GM12878 (cell line): ENCODE measurements around the gene PLXNC1. TPM values are rescaled to one million over a fixed set of nuclear protein-coding genes. Genes with fewer than 3 reads are reported as not detected.
A peak's percentile ranks its signal among the peaks of the same experiment; 100 is the strongest.

Experiments
- ATAC-seq: fragments of 200-7000 bp; cut with Tn5 transposase; 3 replicates; pipeline ENCODE4 v1.9.1; 2020; ENCODE audit warnings: mild to moderate bottlenecking, moderate library complexity
- BruUV-seq: library from RNA; stranded (reverse); fragments of 400-500 nt; replicated peaks from 2 replicates; lab custom pipeline; 2021; lab: Mats Ljungman, UMichigan
- CTCF ChIA-PET: fragments of 300-600 bp; sonication (Branson Sonifier 250); formaldehyde crosslinking; extraction: SDS; loops from one replicate; lab custom pipeline; 2021; ENCODE audit warnings: inconsistent platforms; lab: Yijun Ruan, JAX
- POLR2A ChIA-PET: fragments of 350-600 bp; formaldehyde crosslinking; extraction: SDS; loops from one replicate; lab custom pipeline; 2021; ENCODE audit warnings: inconsistent platforms; lab: Charles Lee
- RAD21 ChIA-PET: fragments of 300-600 bp; sonication (Branson Sonifier 250); formaldehyde crosslinking; loops from one replicate; lab custom pipeline; 2023; ENCODE audit warnings: antibody characterized with exemption; ENCODE audit not compliant: unreplicated experiment; lab: Charles Lee
- SMC1A ChIA-PET: fragments of 300-600 bp; sonication (Branson Sonifier 250); formaldehyde crosslinking; loops from one replicate; lab custom pipeline; 2023; ENCODE audit not compliant: unreplicated experiment, uncharacterized antibody; lab: Charles Lee
- DNase-seq: peaks from one replicate; pipeline ENCODE4 v3.0.0-alpha.2; 2011; ENCODE audit warnings: low read depth, low spot score
- FAIRE-seq: peaks from 3 replicates; lab custom pipeline; 2011; peaks lifted over from hg19 to GRCh38; lab: Jason Lieb, UNC
- H2AFZ ChIP-seq: 2 replicates; pipeline ENCODE4 v1.6.0; 2011; ENCODE audit warnings: low read depth, low read length, control low read depth; ENCODE audit not compliant: control insufficient read depth
- H3K27ac ChIP-seq: 2 replicates; pipeline ENCODE4 v1.5.1; 2011; ENCODE audit warnings: control low read depth; ENCODE audit not compliant: control insufficient read depth, insufficient read depth
- H3K27me3 ChIP-seq, 2 experiments: replicated peaks in 1 of 2; 2 replicates each; pipeline versions ENCODE4 v1.6.0 to v1.6.1; 2011; ENCODE audit warnings: low read length in 1 of 2; ENCODE audit not compliant: control insufficient read depth in 2 of 2, insufficient read depth in 2 of 2
- H3K36me3 ChIP-seq, 2 experiments: 2 replicates each; pipeline ENCODE4 v1.5.1; 2011; ENCODE audit warnings: low read length in 1 of 2; ENCODE audit not compliant: control insufficient read depth in 2 of 2, insufficient read depth in 2 of 2
- H3K4me1 ChIP-seq: 2 replicates; pipeline ENCODE4 v1.6.1; 2011; ENCODE audit warnings: mild to moderate bottlenecking, low read length, moderate library complexity, mixed read lengths; ENCODE audit not compliant: control insufficient read depth, insufficient read depth
- H3K4me2 ChIP-seq: 2 replicates; pipeline ENCODE4 v1.6.0; 2011; ENCODE audit warnings: control low read depth; ENCODE audit not compliant: control insufficient read depth, insufficient read depth
- H3K4me3 ChIP-seq: fragments of 200-600 bp; sonication (generic); 2 replicates; pipeline ENCODE4 v1.5.1; 2016
- H3K79me2 ChIP-seq: 2 replicates; pipeline ENCODE4 v1.6.0; 2011; ENCODE audit warnings: low read length; ENCODE audit not compliant: control insufficient read depth, insufficient read depth
- H3K9ac ChIP-seq: 2 replicates; pipeline ENCODE4 v1.8.0; 2011; ENCODE audit warnings: low read length, control low read depth, mixed read lengths; ENCODE audit not compliant: control insufficient read depth, insufficient read depth
- H3K9me3 ChIP-seq: replicated peaks from 3 replicates; pipeline ENCODE4 v1.5.1; 2011; ENCODE audit warnings: mild to moderate bottlenecking, low read length; ENCODE audit not compliant: control insufficient read depth, insufficient read depth
- H4K20me1 ChIP-seq: 2 replicates; pipeline ENCODE4 v1.6.0; 2011; ENCODE audit not compliant: control insufficient read depth, insufficient read depth
- E4F1 ChIP-seq: fragments of 450-650 bp; IDR thresholded peaks from 2 replicates; pipeline ENCODE4 v1.6.1; 2018; ENCODE audit warnings: borderline replicate concordance, mild to moderate bottlenecking; ENCODE audit not compliant: partially characterized antibody
- NFYB ChIP-seq: IDR thresholded peaks from 2 replicates; pipeline ENCODE4 v1.6.1; 2011; ENCODE audit warnings: low read depth, mild to moderate bottlenecking, low read length, improper control_type of control experiment, moderate library complexity; ENCODE audit not compliant: insufficient read depth
- RELB ChIP-seq: fragments of 450-650 bp; IDR thresholded peaks from 2 replicates; pipeline ENCODE4 v1.6.1; 2017; ENCODE audit warnings: low read depth, mild to moderate bottlenecking, moderate library complexity
- RUNX3 ChIP-seq: IDR thresholded peaks from 2 replicates; pipeline ENCODE4 v1.6.1; 2012; ENCODE audit warnings: low read length, inconsistent platforms
- SPI1 ChIP-seq: IDR thresholded peaks from 2 replicates; pipeline ENCODE4 v1.6.1; 2011; ENCODE audit warnings: low read depth, mild to moderate bottlenecking, low read length, moderate library complexity, borderline replicate concordance; ENCODE audit not compliant: insufficient read depth
- TCF7 ChIP-seq: IDR thresholded peaks from 2 replicates; pipeline ENCODE4 v1.6.1; 2014; ENCODE audit warnings: antibody characterized with exemption, borderline replicate concordance
- WGBS: methylation state at CpG from one replicate; pipeline ENCODE4 v1.1.6; 2016; ENCODE audit warnings: low lambda C conversion rate; ENCODE audit not compliant: insufficient replicate concordance, insufficient coverage; ENCODE audit errors: missing lambda C conversion rate; 5-methylcytosine and 5-hydroxymethylcytosine counted together
- in situ Hi-C: fragments of 300-500 bp; cut with MboI; formaldehyde crosslinking; loops from 9 replicates; pipeline ENCODE4 v1.14.3; 2018; ENCODE audit warnings: mixed read lengths
- intact Hi-C: fragments of 100-400 bp; cut with micrococcal nuclease; formaldehyde crosslinking; loops from one replicate; pipeline ENCODE4 v1.14.2; 2022; ENCODE audit not compliant: unreplicated experiment
- polyA plus RNA-seq, 11 experiments: library from polyadenylated mRNA; depleted of rRNA in 4 of 11; unstranded in 6 of 11; stranded (reverse) in 5 of 11; fragments of >200 nt; fragmentation: Nextera tagmentation in 4 of 11; fragmentation: Illumina TruSeq in 1 of 11; extraction: Ambion mirVana in 4 of 11; extraction: Trizol in 1 of 11; gene quantifications; 1 replicate in 1 of 11; 2 replicates in 10 of 11; pipeline versions ENCODE4 v1.2.1 to v1.2.3, GENCODE V29; 2011 to 2016; ENCODE audit warnings: inconsistent platforms in 2 of 11, missing spikeins in 2 of 11, low read depth in 1 of 11
- total RNA-seq, 4 experiments: library from RNA; depleted of rRNA in 3 of 4; stranded (reverse); fragments of >200 nt in 3 of 4; fragmentation: Illumina TruSeq in 1 of 4; extraction: Trizol in 1 of 4; gene quantifications; 2 replicates each; pipeline versions ENCODE4 v1.2.1 to v1.2.3, GENCODE V29; 2013 to 2021

The PLXNC1 gene
- total and polyA plus RNA-seq, 10 of the 15 experiments (the other 5 are each of a cell fraction or from before 2014, with no cell fraction given) = 5.2 to 41.2 (median 24.6) TPM

- TF ChIP-seq E4F1 (no peak), RELB (no peak), NFYB (no peak)
Observed at GRCh38 chr12:94200695-94201094, 52.3 kb downstream of the PLXNC1 start (continued).

GRCh38 chr12:94202245-94203180 is 54.1 kb downstream of the PLXNC1 start:
- peaks cover 37% of the 10 kb centered on the region for H3K4me1 ChIP-seq
- H3K27ac ChIP-seq = no peak overlapping the region
- FAIRE-seq (no peak), ATAC-seq (no peak), DNase-seq (no peak)
- H3K36me3 ChIP-seq = peaks cover 0 to 3% of the 10 kb centered on the region in 2 experiments; a peak in 2 of 4 replicates
- CTCF ChIA-PET = interaction anchor here (0.8 to 4.4 kb wide), 5 partner anchors 24 to 101 kb away, joined by 3 to 27 read pairs (median 4); no protein-coding TSS in a partner anchor
- BruUV-seq = no TSS peak
- TF ChIP-seq SPI1 = peak; percentile 47; the same call in 1 of the 2 replicates
- peak; percentile 26; the same call in 1 of the 2 replicates for TF ChIP-seq RUNX3
- TF ChIP-seq TCF7 = no peak
- POLR2A ChIA-PET = interaction anchor here (0.6 to 7.2 kb wide), 6 partner anchors 9 to 1314 kb away, joined by 3 to 41 read pairs (median 6); no protein-coding TSS in a partner anchor
- RAD21 ChIA-PET = interaction anchor here (0.8 to 9.5 kb wide), 6 partner anchors 27 to 59 kb away, joined by 3 to 113 read pairs (median 4); partner anchors contain the start of gene PLXNC1
- no peaks in the 10 kb centered on the region for H4K20me1 ChIP-seq
- H3K4me2 ChIP-seq = no peak overlapping the region
- no peaks in the 10 kb centered on the region for H3K9me3 ChIP-seq
- intact Hi-C loops = no loop called here
- in situ Hi-C loops = no loop called here
- H3K4me3 ChIP-seq = no peak overlapping the region
- SMC1A ChIA-PET = interaction anchor here (0.8 to 13.0 kb wide), 9 partner anchors 8 to 103 kb away, joined by 3 to 238 read pairs (median 6); partner anchors contain the start of gene PLXNC1
- H3K27me3 ChIP-seq = no peaks in the 10 kb centered on the region
- no peak overlapping the region for H3K9ac ChIP-seq
- 77% methylated on average over 7 of the region's 7 CpGs for WGBS
- no peak overlapping the region for H2AFZ ChIP-seq
- peaks cover 25% of the 10 kb centered on the region for H3K79me2 ChIP-seq
